MM.1S (cell line): ENCODE measurements around the gene MAGEF1.

Experiments
- CTCF ChIP-seq: fragments of 300-600 bp; sonication (generic); IDR thresholded peaks from 2 replicates; pipeline ENCODE4 v1.5.1; 2016; ENCODE audit warnings: antibody characterized with exemption, low read length, mixed read lengths
- EZH2phosphoT487 ChIP-seq: fragments of 300-600 bp; sonication (generic); IDR thresholded peaks from 2 replicates; pipeline ENCODE4 v1.6.1; 2018; ENCODE audit warnings: antibody characterized with exemption, low read length

- TF ChIP-seq CTCF (no peak), EZH2phosphoT487 (no peak)
Observed at GRCh38 chr3:184739594-184740505, 28.0 kb upstream of the MAGEF1 start.
